ENCODE measurements around the gene RPL31.

RPL31 gene

GRCh38 chr2:100997509-100998234 is 4.4 kb upstream of the RPL31 start:
- DNase-seq: no peak

DNA sequence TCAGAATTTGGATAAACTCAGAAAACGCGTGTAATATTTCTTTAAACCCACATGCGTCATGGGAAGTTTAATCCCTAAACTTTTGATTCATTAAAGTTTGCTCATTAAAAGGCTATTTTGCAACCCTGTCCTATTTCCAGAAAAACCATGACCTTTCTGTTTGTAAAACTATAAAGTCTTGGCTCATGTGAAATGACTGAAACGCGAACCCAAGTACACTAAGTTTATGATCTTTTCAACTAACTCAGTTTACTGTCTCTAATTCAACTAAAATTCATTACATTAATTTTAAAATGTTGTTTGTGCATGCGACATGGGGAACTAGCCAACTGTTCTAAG is 3.9 kb upstream of the RPL31 start:
- no peak for DNase-seq

DNA sequence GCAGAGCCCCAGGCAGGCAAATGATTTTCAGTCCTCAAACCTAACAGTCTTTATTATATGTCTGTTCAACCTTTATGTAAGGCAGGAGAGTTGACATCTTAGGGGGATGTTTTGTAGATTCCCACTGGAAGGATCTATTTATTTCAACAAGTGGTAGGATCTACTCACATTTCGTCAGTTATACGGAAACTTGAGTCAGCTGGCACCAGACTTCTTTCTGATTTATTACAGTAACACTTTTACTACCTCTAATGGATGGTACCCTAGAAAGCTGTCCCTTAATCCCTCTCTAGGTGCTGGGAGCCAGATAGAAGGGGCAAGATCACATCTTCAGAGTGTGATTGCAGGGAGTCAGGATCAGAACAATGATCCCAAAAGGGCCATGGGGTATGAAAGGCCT is 2.1 kb upstream of the RPL31 start:
- no peak for DNase-seq

GRCh38 chr2:101002562-101003277 is 631 bp downstream of the RPL31 start:
- DNase-seq: peak in 1 of 6 experiments; percentile 20

- peak in 1 of 6 experiments; percentile 11 for DNase-seq
Measured at GRCh38 chr2:101003278-101003775, 1.2 kb downstream of the RPL31 start.

- peak in 1 of 6 experiments; percentile 4 for DNase-seq
Measured at GRCh38 chr2:101004620-101005325, 2.7 kb downstream of the RPL31 start.

DNA sequence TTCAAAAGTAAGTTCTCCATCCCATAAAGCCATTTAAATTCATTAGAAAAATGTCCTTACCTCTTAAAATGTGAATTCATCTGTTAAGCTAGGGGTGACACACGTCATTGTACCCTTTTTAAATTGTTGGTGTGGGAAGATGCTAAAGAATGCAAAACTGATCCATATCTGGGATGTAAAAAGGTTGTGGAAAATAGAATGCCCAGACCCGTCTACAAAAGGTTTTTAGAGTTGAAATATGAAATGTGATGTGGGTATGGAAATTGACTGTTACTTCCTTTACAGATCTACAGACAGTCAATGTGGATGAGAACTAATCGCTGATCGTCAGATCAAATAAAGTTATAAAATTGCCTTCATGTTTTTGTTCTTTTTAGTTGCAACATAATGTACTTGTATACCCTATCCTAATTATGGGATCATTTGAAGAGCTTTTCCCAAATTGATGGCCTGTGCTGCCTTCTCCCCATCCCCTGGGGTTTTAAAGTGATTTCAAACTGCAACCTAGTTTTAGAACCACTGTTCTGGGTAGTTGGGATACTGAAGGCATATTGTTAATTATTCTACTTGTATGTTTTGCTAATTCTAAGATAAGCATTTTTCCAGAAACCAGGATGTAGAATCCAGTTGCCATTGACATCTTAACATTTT is 4.1 kb downstream of the RPL31 start:
- DNase-seq: no peak

GRCh38 chr2:101007415-101008345 is 5.6 kb downstream of the RPL31 start:
- no peak for DNase-seq

GRCh38 chr2:101011152-101011551 is 9.1 kb downstream of the RPL31 start:
- no peak for DNase-seq

DNA sequence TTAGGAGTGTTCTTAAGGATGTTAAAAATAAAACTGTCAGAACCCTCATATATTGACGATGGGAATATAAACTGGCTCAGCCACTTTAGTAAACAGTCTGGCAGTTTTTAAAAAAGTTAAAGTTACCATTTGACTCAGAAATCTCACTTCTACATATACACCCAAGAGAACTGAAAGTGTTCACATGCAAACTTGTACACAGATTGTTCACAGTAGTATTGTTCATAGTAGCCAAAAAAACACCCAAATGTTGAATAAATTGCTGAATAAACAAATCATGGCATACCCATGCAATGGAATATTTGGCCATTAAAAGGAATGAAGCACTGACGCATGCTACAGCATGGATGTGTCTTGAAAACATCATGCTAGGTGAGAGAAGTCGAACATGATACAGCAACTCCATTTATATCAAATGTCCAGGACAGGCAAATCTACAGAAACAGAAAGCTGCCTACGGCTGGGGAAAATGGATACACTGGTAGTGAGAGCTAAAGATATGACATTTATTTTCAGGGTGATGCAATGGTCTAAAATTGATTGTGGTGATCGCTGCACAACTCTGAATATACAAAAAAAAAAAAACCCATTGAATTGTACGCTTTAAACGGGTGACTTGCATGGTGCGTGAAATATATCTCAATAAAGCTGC is 10.1 kb downstream of the RPL31 start:
- no peak for DNase-seq

GRCh38 chr2:101012706-101013181 is 10.7 kb downstream of the RPL31 start:
- peak in 4 of 6 experiments; percentile 2 to 54 (median 31) for DNase-seq

GRCh38 chr2:101014264-101014857 is 12.3 kb downstream of the RPL31 start:
- DNase-seq: no peak

GRCh38 chr2:101017371-101017770 is 15.3 kb downstream of the RPL31 start:
- DNase-seq: no peak

GRCh38 chr2:101018934-101019333 is 16.8 kb downstream of the RPL31 start:
- no peak for DNase-seq

DNA sequence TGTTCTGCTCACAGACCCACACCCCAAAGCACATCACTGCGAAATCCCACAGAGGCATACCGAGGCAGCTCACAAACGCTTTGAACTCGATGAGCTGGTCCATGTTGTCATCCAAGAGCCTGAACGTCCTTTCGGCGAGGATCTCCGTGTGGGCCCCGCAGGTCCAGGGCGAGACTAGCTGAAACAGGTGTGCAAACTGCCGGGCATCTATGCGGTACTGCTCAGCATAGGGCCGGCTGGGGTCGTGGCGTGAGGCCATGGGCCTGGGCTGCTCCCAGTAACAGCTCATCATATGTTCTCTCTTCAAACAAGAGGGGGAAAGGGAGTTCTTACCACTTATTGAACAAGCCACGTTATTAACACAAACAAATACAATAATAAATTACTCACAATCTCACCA is 20.1 kb downstream of the RPL31 start:
- DNase-seq: no peak

DNA sequence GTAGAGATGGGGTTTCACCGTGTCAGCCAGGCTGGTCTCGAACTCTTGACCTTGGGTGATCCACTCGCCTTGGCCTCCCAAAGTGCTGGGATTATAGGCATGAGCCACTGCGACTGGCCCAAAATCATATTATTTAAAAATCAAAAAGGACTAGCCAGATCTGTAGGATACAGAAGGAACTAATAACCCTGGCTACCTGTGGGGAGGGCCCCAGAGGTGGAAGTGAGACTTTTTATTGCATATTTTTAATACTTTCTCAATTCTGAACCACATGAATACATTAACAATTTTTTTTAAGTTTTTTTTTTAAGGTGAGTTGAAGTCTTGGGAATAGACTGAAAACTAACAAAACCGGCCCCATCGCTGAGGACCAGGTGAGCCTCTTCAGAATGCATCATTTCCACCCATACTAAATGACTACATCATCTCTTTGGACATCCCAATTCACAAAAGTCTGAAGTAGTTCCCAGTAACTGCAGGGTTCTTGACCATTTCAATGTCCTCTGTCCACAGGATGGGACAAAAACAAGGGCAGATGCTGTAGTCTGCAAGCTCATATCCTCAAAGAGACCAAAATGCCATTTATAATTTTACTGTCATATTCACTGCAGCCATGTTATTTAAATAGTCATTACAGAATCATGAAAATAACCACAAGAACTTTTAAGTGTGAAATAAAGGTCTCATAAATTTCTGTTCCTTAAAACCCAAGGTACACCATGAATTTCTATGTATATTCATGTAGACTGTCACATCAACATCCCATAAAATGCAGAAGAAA is 21.4 kb downstream of the RPL31 start:
- DNase-seq: no peak

DNA sequence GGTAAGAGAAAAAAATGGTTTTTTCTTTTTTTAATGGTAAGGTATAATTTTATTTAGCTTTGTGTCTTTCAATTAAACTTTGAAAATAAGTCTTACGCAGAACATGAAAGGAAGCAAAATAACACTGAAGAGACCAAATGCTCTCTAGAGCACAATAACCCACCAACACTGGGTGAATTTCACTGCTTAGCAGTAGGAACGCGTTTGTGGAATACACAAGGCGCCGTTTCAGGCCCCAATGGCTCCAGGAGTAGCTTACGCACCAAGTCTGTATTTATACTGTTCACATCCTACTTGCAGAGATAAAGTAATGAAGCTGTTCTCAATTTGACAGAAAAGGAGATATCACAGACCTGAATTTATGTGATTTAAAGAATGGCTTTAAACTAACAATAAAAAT is 23.5 kb downstream of the RPL31 start:
- no peak for DNase-seq

DNA sequence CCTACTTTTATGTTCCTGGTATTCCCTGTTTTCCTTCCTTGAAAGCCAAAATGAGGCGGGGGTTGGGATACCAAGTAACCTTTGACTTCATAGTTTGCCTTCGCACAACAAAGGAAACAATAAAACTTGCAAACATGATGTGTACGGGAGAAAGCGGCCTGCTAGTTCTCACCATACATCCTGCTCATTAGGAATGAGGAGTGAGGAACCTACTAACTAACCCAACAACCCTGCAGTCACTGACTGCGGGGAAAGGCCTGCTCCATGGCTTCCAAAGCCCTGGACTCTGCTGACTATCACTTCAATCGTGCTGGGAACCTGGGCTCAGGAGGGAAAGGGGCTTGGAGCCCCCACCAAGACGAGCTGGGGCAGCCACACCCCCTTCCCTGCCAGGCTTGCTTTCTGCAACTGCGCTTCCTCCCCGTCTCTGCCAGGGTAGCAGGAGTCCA is 24.2 kb downstream of the RPL31 start:
- no peak for DNase-seq

DNA sequence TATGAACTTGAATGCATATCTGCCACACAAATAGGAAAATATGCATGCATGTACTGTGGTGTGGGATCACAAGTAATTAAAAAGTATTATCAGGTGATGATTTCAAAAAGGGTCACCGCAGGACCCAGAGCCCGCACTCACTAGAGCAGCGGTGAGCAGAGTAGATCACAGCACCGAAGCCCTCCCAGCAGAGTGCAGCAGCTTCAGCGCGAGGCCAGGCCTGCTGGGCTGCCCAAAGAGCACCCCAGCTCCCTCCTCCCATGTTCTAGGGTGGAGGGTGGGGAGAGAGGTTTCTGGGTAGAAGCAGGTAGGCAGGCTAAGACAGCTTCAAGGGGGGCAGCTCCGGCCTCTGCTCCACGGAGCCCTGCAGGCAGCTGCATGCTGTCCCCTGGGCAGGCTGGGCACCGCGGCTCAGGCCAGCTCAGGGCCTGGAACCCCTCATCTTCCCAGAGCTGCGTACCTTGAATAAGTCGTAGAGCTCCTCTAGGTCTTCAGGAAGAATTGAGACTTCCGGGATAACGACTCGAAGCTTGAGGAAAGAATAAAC is 24.9 kb downstream of the RPL31 start:
- no peak for DNase-seq

GRCh38 chr2:101027852-101028251 is 25.8 kb downstream of the RPL31 start:
- no peak for DNase-seq
